GM13977 (cell line): ENCODE data around the gene TGFBR3.

Experiments
- DNase-seq: peaks from one replicate; pipeline ENCODE4 v3.0.0; 2012; ENCODE audit warnings: low spot score
- in situ Hi-C: fragments of 300-500 bp; cut with MboI; formaldehyde crosslinking; loops from one replicate; pipeline ENCODE4 v1.12.0; 2022; ENCODE audit warnings: low sequenced_read_pairs, low pct_unique_long_range_greater_than_20kb, mixed read lengths, inconsistent platforms; ENCODE audit not compliant: unreplicated experiment
- TF ChIP-seq, protein P1 (sequence below): IDR thresholded peaks from 2 replicates; pipeline ENCODE4 v1.5.1; 2012; ENCODE audit warnings: mild to moderate bottlenecking, control low read depth; ENCODE audit not compliant: insufficient read depth; ENCODE audit errors: extremely low read depth, missing control alignments

Gene TGFBR3

DNA sequence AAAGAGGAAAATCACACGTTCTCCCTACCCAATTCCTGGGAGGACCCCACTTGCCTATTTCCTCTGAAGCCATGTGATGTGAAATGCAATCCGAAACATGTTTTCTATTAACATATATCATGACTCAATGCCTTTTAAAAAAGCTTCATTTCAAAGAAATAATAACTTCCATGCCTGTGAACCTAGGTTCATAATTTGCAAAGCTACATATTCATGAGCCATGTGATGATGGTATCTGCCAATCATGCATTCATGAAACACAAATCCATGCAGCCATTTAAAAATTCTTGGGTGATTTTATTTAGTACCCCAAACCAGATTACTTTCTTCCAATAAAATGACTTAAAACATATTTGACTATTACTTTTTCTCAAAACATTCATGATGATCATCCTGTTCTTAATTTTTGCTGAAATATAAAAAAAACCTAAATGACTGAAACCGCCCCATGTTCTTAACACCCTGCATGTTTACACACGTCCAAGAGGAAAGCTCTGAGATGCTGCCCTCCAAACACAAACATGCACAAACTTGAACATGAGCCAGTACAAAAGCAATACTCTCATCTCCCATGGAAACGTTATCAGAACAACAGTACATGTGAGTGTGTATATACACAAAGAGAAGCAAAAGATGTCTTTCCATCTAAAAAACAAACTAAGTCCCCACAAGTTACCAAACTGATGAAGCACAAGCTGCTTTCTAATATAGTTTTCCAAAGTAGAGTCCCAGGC lies 140.1 kb downstream of the TGFBR3 start:
- DNase-seq: no peak
- TF ChIP-seq, protein P1, sequence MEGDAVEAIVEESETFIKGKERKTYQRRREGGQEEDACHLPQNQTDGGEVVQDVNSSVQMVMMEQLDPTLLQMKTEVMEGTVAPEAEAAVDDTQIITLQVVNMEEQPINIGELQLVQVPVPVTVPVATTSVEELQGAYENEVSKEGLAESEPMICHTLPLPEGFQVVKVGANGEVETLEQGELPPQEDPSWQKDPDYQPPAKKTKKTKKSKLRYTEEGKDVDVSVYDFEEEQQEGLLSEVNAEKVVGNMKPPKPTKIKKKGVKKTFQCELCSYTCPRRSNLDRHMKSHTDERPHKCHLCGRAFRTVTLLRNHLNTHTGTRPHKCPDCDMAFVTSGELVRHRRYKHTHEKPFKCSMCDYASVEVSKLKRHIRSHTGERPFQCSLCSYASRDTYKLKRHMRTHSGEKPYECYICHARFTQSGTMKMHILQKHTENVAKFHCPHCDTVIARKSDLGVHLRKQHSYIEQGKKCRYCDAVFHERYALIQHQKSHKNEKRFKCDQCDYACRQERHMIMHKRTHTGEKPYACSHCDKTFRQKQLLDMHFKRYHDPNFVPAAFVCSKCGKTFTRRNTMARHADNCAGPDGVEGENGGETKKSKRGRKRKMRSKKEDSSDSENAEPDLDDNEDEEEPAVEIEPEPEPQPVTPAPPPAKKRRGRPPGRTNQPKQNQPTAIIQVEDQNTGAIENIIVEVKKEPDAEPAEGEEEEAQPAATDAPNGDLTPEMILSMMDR: no peak
- in situ Hi-C loops: no loop called here

DNA sequence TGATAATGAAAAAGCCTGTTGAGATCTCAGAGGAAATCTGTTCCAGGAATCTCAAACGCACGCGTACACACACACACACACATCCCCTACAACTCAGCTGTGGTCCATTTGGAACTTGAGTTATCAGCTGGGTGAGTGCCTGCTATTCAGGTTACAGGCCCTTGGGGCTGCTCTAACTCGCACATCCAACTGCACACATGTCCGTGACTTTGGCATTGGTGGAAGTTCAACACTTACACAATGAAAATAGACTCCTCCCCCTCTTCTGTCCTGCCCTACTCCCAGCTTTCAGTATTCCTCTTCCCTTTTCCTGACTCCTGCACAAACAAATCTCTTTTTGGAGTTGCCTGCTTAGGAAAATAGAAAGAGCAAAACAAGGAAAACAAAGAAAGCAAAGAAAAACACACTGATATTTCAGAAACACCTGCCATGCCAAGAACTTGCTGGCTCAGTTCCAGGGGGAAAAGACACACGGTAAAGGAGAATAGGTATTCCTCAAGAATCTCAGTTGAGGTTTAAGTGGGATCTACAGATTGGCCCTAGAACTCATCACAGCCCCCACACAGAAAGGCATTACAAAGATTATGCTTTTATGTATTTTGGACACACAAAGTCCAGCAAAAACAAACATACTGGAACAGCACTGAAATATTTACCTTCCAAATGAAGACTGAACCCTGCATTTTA lies 140.9 kb downstream of the TGFBR3 start:
- TF ChIP-seq, protein P1: no peak
- DNase-seq: no peak
- in situ Hi-C loops: no loop called here

DNA sequence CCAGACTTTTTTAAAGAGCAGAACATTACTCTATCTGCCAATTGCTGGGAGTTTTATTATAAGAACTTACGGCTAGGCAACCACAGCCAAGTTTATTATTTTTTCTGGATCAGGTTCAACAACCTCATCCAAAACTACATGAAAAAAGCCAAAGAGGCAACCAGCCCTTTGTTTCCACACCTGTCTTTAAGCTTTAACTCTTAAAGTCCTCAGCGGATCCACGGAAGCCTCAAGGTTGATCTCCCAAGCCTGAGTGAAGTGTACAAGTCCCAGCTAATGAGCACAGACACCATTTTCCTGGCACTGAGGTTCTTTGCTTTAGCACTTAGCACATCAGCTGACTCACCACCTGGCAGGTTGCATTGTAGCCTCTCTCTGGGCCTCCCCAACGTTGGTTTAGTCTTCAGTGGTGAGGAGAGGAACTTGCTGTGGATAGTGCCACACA lies 143.1 kb downstream of the TGFBR3 start:
- no peak for DNase-seq
- in situ Hi-C loops: no loop called here
- TF ChIP-seq, protein P1: no peak

DNA sequence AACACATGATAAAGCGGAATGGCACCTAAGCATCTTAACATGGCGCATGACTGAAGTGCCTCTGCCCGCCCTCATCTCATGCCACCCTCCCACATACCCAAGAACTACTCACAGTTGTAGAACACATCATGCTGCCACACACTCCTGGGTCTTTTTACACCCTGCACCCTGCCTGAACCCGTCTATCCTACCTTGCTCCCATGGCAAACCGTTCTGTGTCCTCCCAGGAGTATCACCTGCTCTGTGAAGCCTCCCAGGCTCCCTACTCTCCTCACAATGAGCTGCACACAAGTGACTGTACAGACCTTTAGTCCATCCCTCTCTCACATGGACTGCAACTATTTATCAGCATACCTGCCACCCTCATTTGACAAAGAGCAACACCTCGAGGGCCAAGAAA lies 144.0 kb downstream of the TGFBR3 start:
- TF ChIP-seq, protein P1: no peak
- DNase-seq: no peak
- in situ Hi-C loops: no loop called here

DNA sequence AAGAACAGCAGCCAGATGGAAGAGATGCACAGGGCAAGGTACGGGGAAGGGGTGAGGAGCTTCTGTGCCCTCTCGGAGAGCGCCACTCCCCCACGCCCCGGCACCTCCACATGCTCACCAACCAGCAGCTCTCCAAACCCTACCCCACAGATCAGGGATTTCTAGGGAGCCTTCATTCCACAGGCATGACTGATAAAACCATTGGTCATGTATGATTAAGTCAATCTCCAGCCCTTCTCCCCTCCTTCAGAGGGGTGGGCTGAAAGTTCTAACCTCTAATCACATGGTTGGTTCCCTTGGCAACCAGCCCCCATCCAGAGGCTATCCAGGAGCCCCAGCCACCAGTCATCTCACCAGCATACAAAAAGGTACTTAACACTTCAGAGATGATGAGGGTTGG lies 144.7 kb downstream of the TGFBR3 start:
- TF ChIP-seq, protein P1: no peak
- no peak for DNase-seq
- in situ Hi-C loops: no loop called here

DNA sequence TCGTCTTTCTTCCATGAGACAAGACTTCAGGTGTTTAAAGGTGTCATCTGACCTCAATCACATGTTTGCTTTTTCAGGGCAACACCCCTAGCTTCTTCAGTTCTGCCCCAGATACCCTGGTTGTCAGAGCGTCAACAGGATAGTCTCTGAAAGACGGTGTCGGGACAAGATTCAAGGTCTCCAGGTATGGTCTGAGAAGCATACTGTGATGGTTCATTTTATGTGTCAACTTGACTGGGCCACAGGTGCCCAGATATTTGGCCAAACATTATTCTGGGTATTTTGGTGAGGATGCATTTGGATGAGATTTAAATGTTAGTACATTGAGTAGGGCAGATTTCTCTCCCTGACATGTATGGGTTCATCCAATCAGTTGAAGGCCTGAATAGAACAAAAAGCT lies 148.3 kb downstream of the TGFBR3 start:
- TF ChIP-seq, protein P1: no peak
- in situ Hi-C loops: no loop called here
- DNase-seq: no peak
